CD4-positive, alpha-beta T cell treated with Interleukin-21 for 1 hour (primary cell): ENCODE measurements around the gene SHOC2.

Experiments
- DNase-seq: peaks from one replicate; pipeline ENCODE4 v3.0.0-alpha.2; 2020

Gene SHOC2

DNA sequence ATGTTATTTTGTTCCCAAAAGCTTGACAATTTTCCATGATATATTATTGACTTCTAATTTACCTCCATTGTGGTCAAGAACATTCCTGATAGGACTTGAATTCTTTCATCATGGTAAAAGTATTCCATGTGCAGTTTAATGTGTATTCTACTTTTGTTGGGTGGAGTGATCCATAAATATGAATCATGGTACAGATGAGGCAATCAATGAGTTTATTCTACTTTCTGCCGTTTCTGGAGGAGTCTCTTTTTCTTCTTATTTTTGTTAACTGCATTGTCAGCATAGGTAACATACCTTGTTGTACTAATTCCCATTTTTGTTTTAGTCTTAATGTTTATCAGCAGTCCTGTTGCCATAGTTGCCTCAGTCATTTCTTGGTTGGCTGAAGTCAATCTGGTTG lies 69.6 kb downstream of the SHOC2 start:
- DNase-seq: no peak

DNA sequence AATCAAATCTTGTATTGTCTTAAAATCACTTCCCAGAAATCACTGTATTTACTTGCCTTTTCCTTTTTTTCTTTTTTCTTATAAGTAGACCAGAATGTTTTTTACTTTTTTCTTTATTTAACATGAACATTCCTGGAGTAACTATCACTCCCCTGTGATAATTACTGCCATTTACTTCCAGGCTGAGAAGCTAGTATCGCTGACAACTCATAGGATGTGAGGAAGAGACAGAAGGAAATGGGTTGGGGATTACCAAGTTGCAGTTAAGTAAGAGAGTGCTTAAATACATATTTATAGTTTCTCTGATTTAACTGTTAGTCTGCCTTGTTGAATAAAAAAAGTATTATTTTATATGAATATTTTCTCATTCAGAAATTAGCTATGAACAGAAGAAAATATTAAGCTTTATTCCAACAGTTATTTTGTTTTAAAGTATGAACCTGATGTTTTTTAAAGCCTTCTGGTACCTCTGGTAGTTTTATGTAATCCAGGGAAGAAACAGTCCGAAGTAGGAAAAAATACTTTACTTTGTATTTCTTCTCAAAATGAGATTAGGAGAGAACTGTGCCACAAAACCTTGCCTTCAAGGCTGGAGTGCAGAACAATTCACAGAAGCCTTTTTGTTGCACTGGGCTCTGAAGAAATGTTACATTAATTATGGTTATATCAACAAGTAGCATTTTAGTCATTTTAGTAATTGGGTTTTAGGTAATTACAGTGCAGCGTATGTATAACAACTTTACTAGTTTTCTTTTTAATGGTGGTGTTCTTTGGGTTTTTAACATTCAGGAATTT lies 72.8 kb downstream of the SHOC2 start:
- no peak for DNase-seq

DNA sequence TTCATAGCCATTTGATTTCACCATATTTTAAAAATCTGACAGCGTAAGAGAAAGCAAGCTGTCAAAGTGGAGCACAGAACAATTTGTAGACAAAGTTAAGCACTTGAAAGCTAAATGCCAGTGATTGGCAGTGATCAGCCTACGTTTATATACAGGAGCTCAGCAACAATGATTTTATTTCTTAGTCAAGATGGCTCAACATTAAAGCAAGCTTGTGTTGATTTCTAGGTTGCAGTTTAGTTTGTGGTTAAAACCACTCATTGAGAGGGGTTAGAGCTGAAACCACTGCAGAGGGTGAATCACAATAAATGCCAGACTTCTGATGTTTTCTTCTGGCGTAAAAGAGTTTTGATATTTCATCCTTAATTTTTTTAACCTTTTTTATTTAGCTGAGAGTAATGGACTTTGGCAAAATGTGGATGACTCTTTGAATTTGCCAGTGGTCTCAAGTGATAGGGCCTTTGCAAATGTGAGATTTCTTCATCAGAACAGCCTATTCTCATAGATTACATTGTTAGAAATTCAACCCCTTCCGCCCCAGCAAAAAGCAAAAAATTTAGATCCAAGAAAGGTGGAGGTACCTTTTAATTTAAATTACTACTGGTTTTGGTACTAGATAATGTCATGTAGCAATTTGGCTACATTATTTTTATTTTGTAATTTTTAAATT lies 73.8 kb downstream of the SHOC2 start:
- peak; percentile 44 for DNase-seq

DNA sequence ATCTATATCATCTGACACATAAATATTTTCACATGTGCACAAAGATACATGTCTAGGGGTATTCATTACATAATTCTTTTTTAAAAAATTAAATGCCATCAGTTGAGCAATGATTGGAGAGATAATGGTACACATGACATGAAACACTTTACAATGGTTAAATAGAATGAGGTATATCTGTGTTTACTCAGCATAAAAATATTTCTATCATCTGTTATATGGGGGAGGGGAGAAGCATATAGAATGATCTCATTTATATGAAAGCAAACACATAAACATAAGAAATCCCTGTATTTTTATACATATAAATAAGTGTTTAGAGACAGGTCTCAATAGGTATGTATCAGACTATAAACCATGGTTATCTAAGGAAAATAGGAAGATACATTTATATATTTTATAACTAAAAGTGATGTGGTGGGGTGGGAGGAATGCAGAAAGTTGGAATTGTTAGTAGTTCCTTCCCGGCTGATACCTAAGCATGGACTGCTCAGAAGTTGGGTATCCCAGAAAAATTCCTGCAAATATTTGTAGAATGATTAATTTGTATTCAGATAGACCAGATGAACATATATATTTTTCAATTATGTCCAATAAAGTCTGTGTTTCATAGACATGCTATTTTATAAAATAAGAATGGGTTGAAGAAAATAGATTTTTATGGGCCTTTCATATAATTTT lies 75.1 kb downstream of the SHOC2 start:
- no peak for DNase-seq

DNA sequence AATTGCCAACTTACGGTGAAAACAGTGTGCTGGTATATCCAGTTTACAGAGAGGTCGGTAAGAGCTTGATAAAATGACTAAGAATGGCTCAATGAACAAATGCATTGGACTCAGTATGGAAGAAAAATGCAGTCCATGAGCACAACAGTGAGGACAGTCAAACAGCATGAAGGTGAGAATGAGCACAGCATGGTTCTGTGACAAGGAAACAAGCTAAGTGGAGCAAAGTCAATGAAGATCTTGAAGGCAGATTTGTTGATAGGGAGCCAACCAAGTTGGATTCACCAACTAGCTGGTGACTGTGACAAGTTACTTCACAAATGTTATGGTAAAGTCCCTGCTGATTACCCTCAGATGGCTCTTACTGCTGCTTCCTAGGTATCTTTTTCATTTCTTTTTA lies 75.9 kb downstream of the SHOC2 start:
- no peak for DNase-seq

DNA sequence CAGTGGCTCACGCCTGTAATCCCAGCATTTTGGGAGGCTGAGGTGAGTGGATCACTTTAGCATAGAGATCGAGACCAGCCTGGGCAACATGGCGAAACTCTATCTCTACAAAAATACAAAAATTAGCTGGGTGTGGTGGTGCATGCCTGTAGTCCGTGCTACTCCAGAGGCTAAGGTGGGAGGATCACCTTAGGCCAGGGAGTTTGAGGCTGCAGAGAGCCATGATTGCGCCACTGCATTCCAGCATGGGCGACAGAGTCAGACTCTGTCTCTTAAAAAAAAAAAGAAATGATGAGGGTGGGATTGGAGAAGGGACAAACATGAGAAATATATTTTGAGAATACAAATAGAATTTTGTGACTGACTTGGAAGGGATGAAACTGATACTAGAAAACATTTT lies 76.9 kb downstream of the SHOC2 start:
- no peak for DNase-seq

DNA sequence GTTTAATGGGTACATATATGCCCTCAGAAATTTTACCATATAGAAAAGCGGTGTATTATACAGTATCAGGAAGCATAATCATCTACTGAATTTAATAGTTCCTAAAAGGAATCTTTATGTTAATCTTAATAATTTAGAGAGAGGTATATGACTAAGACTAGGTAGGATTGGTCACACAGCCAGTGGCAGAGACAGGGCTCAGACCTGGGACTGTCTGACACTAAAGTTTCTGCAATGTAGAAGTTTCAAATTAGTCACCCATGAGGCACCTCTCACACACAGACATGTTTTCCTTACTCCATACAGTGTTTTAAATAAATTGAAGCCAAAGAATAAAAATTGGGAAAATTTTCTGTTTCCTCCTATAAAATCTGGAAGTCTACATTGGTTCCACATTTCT lies 84.6 kb downstream of the SHOC2 start:
- DNase-seq: no peak

DNA sequence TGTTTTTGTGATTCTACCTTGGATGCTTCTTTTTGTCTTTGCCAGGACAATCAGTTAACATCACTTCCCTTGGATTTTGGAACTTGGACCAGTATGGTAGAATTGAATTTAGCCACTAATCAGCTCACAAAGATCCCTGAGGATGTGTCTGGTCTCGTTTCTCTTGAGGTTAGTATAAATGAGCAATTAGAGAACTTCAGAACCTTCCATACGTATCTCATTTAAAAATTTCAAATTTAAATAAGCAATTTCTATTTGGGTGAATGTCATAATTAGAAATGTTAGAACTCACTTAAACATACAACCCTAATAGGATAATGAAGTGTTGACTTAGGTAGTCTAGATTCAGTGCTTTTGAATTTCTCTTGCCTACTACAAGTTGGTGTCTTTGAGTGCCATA lies 88.1 kb downstream of the SHOC2 start:
- no peak for DNase-seq

DNA sequence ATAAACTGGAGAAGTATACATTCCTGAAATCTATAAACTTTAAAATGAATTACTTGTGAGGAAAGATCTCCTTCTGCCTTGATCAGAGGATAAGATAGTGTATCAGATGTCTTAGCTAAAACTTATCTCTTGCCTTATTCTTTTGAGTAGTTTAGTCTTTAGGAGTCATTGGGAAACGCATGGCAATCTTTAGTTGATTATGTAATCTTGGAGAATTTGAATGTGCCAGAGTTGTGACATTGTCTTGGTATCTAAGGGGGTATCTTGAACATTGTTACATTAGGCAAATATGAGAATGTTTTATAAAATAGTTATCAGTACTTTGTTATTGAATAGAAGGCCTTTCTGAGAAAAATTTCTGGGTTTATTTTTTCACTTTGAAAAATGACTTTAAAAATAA lies 95.8 kb downstream of the SHOC2 start:
- DNase-seq: no peak

DNA sequence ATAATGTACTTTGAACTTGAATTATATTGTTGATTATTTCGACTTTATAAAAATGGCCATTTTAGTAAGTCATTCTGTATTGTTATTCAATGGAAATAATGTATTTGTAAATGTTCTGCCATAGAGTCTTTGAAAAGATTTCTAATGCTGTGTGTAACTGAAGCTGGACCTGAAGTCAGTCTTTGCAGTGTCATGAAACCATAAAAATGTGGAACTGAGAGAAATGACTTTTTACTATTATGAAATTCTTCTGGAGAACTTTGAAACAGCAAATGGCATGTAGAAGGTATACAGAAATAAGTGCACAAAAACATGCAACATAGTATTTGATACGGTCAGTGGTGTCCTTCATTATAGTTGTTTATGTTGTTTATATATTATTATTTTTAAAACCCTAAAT lies 97.7 kb downstream of the SHOC2 start:
- no peak for DNase-seq

DNA sequence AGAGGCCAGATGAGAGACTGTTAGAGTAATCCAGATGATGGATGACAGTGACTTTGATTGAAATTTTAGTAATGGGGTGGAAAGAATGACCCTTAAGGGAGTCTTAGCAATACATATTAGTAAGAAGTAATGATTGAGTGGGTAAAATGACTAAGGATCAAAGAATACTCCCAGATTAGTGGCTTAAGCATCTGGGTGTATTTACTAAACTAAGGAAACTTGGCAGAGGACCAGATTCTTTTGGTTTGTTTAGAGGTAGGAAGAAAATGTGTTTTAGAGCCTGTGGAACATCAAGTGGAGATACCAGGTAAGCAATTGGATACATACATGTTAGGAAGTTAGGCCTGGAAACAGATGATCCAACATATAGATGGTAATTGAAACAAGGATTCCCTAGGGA lies 98.6 kb downstream of the SHOC2 start:
- no peak for DNase-seq

DNA sequence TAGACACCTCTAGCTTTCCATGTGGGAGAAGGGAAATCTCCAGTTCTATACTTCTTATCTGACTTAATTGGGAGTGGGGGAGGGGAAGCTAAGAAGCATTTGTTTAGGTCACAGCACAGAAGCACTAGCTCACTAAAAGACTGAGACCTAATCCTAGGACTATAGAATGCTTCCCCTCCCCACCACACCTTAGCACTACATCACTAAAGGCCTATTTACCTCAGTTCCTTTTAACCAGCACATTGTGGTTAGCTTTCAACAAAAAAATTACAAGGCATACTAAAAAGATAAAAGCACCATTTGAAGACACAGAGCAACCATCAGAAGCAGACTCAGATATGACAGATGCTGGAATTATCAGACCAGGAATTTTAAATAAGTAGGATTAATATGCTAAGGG lies 103.7 kb downstream of the SHOC2 start:
- no peak for DNase-seq

DNA sequence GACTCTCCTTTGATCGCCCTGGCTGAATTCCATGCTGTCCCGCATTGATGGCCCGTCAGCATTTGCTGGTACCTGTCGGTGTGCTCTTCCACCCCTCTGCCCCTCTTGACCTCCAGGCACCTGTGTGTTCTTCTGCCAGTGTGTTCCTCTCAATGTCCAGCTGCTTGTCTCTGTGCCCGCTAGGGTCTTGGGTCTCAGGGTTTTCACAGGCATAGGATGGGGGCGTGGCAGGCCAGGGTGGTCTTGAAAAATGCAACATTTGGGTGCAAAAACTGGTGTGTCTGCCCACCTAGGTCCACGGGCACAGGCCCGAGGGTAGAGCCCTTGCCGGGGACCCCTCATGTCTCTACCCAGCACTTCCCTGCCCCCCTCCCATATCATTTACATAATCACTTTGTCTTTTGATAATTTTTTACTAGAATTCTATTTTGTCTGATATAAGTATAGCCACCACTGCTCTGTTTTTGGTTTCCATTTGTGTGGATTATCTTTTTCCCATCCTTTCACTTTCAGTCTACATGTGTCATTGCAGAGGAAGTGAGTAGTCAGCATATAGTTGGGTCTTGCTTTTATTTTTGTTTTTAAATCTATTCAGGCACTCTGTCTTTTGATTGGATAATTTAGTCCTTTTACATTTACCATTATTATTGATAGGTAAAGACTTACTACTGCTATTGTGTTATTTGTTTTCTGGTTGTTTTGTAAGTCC lies 110.8 kb downstream of the SHOC2 start:
- DNase-seq: no peak

DNA sequence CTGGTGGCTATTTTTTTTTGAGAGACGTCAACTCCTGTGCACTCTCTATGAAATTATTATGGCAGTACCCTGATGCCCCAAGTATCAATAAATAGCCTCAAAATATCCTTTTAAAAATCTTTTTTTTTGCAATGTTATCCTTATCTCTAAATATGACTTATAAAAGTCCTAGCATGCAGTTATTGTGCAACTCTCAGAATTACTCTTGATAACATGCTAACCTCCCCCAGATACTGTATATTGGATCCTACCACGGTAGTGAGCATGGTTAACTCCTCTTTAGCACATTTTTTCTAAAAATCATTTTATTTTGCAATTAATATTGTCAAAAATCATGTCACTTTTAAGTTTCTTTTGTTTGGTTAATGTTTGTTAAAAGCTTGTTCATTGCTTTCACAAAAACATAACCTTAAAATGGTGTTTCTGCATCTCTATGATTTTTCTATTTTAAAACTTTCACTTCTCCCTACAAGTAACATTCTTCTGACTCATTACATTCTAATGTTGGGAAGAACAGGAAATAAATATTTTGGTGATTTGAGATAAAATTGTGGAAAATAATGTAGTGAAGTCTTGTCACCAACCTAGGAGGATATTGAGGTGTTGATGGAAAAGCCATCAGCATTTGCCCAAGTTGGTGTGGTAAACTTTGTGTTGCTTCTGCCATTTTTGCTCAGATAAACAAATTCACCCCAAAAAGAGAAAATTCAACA lies 115.3 kb downstream of the SHOC2 start:
- no peak for DNase-seq

DNA sequence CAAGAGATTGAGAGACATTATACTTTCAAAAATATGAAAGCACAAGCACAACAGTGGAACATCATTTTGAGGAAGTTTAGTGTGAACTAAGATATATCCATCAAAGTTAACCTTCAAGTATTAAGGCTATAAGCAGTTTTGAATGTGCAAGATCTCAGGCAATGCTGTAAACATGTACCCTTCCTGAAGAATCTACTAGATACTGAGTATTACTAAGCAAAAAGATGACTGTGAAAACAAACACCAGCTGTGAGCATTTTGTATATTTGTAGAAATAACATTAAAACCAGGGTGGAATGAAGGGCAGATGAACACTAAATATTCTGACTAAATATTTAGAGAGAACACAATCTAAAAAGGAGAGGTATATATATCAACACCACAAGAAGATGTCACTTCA lies 116.1 kb downstream of the SHOC2 start:
- no peak for DNase-seq

DNA sequence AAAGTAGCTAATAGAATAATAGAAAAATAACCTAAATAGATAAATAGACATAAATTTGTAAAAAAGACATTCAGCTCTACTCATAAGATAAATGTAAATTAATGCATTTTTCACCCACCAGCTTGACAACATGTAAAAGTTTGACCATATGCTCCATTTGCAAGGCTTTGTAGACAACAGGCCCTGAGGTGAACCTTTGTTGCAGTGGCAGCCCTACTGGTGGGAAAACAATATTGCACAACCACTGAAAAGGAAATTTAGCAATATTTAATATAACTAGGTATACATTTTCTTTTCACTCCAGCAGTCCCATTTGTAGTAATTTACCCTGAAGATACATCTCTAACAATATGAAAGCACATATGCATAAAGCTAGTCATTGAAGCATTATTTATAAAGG lies 118.5 kb downstream of the SHOC2 start:
- no peak for DNase-seq

DNA sequence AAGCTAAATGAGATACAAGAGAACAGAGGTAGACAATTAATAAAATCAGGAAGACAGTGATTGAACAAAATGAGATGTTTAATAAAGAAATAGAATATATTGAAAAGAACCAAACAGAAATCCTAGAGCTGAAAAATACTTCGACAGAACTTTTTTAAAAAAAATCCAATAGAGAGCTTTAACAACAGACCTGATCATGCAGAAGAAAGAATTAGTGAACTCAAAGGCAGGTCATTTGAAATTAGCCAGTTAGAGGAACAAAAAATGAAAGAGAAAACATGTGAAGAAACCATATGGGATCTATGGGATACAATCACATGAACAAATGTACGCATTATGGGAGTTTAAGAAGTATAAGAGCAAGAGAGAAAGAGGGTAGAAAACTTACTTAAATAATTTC lies 120.1 kb downstream of the SHOC2 start:
- DNase-seq: no peak

DNA sequence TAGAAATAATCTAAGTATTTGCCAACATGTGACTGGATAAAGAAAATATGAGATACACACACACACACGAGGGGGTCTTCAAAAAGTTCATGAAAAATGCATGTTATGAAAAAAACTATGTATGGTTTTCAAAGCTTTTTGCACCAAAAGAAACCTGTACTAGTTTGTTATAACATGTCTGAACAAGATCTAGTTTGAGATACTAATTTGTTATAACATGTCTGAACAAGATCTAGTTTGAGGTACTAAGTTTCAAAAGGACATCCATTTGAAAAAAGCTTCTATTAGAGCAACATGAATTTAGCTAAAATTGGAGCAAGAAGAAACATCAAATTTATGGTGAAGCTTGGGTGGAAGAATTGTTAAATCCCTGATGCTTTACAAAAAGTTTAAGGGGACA lies 137.6 kb downstream of the SHOC2 start:
- DNase-seq: no peak
